NCI-H82 treated with DMSO at 0.1 percent for 48 hours (cell line): ENCODE results near the gene BARX1.

Experiments used
- DNase-seq: peaks from one replicate; lab custom pipeline; 2025; ENCODE audit not compliant: unreplicated experiment; lab: John Stamatoyannopoulos, UW

Gene BARX1

DNA sequence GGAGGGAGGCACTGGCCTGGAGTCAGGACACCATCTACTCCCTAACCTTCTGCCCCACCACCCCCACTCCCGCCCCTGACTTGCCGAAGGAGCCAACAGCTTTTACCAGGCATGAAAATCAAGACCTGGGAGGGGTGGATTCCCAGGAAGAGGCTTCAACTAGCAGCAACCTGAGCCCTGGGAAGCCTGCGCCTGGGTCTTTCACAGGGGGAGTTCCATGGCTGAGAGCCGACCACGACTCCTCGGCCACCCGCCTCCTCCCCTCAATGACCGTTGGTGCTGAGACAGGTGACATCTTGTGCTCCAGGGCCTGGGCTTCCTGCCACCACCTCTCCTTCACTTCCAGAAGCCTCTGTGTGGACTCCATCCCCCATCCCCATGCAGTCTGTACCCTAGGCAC is 37.1 kb downstream of the BARX1 start:
- DNase-seq: no peak

DNA sequence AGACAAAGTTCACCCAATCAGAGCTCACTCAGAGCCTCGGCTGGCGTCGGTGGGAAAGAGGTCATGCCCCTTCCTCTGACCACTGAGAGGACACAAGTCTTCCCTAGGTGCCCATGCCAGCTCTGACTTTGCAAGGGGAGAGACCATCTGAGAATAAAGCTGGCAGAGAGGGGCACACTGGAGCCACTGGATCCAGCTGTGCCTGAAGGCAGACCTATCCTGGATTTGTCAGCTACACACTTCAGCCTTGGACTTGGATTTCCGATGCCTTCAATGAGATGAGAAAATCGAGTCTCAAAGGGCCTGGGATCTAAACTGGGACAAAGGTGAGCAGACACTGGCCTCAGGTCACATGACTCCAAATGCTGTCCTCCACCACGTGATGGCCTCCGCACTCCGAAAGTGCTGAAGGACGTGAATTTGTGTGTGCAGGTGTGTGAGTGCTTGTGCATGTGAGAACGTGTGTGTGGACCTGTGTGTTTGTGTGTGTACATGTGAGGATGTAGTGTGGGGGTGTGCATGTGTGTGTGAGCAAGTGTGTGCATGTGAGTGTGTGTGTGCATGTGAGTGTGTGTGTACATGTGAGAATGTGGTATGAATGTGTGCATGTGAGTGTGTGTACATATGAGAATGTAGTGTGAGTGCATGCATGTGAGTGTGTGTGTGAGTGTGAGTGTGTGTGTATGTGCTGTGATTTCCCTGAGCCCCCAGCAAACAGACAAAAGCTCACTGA is 37.9 kb downstream of the BARX1 start:
- no peak for DNase-seq

DNA sequence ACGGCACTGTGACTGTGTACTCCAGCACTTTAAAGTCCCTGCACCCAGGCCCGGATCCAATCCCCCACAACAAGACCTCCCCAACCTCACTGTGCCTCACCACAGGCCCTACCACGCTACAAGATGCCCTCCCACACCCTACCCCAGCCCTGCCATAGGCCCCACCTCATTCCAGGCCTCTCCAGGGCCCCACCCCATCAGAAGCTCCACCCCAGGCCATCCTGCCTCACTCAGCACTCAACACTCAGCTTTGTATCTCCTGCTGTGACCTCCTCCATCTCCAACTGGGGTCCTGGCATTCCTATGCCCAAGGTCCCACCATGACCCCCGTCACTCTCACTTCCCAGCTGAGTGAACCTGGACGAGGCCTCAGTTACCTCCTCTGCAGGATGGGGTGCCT is 38.8 kb downstream of the BARX1 start:
- DNase-seq: no peak

DNA sequence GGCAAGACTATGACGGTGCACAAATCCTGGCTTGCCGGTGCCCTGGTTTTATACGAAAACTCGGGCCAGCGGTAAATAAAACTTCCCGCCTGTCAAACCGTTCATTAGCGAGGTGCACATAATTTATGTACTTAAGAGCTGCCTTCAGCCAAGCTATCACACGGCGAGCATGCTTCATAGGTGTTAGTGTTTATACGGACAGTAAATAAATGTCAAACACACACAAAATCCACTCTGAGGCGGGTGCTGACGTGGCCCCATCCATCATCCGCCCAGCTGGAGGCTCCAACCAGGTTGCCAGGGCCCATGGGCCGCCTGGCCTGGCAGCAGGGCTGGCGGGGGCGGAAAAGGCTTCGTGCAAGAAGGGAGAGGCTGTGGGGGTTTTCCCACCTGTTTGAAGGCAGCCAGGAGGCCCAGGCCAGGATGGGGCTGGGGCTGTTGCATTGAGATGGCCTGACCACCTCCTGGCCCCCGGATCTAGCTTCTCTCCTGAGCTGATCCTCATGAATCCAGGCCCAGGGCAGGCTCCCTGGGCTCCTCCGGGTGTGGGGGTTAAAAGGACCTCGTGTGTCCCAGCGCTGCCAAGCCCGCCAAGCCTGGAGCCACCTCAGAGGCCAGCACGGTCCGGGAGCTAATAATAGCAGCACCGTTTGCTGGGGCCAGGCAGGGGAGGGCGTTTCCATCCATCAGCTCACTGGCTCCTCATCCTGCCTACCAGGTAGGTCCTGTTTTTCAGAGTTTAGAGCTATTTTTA is 43.2 kb downstream of the BARX1 start:
- DNase-seq: no peak

DNA sequence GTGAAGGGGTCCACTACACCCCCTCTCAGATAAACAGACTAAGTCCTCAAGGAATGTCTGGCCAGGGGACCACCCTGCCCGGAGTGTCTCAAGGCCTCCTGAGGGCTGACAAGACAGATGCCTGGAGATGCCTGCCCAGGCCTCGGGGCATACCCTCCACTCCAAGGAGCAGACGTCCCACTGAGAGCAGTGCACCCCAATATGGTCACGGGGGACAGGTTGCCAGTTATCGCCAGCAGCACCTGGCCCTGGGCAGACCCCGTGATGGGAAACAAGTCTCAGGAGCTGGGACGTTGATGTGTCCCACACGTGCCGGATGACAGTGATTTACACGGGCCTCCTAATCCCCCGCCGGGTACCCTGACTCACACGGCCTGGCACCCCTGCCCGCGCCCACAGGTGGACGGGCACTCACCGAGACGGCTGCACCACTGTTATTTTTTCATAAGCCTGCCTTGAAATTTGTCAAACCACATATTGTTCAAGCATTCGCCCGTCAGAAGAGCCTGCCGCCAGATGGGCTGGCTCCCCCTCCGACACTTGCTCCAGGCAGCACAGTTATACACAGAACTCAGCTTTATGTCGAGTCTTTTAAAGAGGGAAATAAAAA is 43.9 kb downstream of the BARX1 start:
- DNase-seq: no peak

DNA sequence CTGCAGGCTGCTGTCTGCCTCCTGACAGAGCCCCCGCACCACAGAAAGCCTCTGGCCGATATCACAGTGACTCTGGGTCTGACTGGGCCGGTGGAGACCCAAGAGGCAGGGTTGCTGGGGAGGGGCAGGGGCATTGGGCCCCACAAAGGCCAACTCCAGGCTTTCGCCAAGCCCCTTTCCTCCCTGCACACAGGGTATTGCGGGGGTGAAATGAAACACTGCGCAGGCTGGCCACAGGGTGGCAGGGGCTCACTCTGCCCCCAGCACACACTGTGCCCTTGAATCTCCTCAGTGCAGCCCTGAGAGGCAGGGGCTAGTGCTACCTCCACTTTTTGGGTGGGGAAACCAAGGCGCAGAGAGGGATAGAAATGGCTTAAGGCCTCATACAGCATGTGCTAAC is 44.6 kb downstream of the BARX1 start:
- no peak for DNase-seq

DNA sequence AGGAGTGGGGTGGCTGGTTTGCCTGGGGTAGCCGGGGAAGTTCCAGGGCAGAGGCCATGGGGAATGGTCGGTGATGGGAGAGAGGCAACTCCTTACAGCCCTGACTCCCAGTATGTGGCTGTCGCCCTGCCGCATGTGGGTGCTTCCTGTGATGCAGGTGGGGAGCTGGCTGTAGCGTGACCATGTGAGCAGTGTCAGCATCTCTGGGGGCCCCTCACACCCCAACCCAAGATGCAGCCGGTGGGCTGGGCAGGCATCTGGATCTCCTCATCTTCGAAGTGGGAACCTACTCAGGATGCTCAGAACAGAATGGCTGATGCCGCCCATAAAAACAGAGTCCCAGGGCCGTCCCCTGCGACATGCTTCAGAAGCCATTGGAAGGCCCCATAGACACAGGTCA is 45.0 kb downstream of the BARX1 start:
- no peak for DNase-seq

DNA sequence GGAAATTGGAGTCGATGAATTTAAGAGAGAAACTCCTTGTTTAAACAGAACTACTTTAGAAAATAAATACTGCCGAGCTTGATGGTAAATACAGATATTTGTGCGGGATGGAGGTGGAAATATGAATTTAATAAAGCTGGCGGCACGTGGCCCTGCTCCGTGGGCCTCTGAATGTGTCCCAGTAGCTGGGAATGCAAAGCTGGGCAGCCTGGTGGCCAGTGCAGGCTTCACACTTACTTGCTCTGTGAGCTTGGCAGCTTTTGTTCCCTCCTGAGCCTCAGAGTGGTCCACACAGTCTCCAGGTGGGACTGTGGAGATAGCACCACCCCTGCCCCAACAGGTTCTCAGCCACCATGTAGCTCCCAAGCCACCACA is 45.9 kb downstream of the BARX1 start:
- no peak for DNase-seq

DNA sequence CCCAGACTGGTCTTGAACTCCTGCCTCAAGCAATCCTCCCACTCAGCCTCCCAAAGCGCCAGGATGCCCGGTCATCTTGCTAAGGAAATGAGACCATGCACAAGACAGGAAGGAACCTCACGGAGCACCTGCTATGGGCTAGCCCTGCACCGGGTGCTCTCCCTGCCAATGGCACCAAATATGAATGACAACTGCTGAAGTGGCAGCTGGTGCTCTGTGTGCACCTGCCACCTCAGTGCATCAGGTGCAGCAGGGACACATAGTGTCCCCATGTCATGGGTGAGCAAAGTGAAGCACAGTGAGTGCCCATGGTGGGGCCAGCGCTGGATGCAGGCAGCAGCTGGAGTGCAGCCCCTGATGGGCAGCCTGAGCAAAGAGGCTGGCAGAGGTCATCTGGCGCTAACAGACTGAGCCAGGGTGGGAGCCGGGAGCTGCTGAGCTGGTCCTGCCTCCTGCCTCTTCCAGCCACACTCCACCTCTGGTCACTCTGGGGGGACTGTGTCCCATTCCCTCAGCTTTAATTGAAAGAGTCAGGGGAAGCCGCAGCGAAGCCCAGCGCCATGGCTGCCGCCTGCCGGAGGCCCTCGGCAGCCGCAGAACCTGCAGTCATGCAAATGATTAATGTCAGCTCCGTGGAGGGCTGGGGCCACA is 46.4 kb downstream of the BARX1 start:
- no peak for DNase-seq

DNA sequence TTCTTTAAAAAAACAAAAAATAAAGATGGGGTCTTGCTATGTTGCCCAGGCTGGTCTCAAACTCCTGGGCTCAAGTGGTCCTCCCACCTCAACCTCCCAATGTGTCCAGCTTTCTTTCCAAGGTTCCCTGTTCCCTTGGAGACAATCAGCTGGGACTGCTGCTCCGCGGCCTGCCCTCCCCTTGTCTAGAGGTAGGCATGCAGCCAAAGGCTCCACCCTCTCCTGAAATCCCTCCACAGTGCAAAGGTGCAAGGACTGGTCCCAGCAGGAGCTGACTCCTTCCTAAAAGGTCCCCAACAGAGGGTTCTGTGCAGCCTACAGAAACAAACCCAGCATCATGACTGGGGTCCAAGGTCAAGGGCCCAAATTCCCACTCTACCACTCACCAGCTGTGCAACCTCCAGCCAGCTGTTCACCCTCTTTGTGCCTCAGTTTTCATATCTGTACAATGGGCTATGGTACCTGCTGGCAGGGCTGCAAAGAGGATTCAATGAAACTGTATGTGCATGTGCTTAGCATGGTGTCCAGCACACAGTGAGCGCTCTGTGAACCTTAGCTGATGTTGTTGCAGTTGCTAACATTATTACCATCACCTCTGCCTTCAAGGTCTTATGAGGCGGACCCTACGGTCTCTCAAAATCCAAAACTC is 47.5 kb downstream of the BARX1 start:
- no peak for DNase-seq

DNA sequence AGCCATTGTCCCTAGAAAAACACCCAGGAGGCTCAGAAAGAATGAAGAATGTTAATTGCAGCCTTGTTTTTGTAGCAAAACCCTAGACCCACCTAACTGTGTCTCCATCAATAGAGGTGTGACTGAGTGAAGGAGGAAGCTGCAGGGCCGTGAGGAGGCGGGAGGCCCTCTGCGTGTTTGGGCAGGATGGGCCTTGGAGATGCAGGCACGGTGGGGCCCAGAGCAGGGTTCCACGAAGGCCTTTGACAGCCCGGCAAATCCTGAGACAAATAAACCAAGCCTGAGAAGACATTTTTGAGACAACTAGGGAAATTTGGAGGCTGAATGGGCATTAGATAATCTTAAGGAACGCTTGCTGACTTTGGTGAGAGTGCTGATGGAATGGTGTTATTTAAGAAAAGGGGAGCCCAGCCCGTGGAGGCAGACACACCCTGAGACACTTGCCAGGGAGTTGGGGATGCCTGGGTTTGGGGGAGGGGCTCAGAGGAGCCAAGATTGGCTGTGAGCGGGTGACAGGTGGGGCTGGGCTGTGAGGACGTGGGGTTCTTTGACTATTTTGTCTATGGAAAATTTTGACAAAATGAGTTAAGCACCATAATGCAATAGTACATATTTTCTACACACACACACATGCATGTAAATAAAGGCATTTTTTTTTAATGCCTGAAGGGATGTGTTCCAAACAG is 48.8 kb downstream of the BARX1 start:
- DNase-seq: no peak

DNA sequence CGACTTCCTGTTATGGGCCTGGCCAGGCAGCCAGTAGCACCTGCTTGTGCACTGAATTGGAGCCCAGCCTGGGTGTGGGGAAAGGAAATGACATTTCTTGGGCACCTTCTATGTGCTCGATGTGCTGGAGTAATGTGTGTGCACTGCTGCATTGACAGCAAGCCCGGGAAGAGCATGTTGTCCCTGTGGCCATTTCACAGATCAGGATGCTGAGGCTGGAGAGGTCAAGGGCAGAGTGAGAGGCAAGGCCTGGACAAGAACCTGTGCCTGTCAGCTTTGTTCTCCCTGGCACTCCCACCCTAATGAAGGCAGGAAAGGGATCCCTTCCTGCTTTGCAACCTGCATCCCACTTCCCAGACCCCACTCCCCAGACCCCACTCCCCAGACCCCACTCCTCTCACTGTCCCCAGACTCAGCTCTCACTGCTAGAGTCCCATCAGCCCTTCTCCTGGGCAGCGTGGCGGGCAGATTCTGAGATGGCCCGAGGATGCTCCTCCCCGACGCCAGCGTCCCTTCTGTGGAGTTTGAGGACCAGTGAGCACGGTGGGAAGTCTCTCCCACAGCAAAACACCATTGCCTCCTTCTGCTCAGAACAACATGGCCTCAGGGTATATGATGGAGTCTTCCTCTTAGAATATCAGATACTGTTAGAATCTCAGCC is 49.6 kb downstream of the BARX1 start:
- no peak for DNase-seq

DNA sequence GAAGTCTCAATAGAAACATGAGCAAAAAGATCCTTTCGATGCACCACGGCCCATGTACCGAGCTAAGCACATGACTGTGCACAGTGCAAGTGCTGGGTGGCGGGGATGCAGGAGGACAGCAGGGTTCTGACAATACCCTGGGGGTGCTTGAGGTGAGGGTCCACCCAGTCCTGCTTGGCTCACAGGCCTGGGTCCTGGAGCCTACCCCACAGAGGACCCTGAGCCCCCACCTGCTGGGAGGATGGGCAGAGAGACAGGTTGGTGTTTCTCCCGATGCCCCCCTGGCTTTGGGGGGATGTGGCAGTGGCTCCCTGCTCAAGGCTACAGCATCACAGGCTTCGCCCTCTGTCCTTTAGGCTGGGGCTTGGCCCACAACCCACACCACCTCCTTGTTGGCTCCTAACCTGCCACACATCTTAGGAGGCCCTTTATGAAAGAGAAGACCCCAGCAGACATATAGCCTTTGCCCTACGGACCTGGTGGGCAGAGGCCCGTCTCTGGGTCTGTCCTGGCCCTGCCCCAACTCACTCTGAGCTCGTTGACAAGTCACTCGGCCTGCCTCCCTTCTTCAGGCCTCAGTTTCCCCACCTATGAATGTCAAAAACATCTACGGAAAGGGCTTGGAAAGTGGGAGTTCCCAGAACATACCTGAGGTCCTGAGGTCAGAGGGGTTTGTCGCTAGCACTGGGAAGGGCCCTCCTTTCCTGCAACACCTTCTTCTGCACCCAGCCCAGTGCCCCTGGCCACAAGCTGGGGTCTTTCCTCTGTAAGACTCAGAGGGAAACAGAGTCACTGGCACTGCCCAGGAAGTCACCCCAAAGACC is 50.3 kb downstream of the BARX1 start:
- DNase-seq: no peak

DNA sequence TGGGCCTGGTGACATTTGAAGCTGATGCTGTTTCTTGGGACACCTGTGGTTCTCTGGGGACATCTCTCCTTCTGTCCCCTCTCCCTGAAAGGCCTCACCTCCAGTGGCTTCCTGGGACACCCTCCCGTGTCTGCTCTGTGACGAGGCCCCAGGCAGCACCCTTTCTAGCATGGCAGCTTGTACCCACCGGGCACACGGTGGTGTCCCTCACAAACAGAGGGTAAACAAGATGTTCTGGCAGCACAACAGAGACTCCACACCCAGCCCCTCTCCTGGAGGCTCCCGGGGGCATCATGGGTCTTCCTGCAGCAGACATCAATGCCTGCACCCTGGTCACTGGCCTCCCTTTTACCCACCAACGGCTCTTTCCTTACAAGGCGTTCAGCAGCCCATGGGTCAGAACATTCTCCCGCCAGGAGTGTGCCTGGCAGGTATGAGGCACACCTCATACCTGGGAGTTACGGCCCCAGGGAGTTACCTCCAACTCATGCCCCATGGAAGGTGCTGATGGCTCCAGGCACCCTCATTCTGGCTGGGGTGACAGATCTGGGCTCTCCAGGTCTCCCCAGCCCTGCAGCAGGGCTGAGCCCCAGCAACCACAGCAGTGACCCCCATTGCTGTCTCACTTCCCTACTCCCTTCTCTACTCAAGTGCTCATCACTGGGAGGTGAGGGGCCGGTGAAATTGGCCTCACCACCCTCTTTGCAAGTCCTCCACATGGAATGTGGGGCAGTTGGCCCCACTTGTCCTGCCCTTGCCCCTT is 51.1 kb downstream of the BARX1 start:
- DNase-seq: no peak

DNA sequence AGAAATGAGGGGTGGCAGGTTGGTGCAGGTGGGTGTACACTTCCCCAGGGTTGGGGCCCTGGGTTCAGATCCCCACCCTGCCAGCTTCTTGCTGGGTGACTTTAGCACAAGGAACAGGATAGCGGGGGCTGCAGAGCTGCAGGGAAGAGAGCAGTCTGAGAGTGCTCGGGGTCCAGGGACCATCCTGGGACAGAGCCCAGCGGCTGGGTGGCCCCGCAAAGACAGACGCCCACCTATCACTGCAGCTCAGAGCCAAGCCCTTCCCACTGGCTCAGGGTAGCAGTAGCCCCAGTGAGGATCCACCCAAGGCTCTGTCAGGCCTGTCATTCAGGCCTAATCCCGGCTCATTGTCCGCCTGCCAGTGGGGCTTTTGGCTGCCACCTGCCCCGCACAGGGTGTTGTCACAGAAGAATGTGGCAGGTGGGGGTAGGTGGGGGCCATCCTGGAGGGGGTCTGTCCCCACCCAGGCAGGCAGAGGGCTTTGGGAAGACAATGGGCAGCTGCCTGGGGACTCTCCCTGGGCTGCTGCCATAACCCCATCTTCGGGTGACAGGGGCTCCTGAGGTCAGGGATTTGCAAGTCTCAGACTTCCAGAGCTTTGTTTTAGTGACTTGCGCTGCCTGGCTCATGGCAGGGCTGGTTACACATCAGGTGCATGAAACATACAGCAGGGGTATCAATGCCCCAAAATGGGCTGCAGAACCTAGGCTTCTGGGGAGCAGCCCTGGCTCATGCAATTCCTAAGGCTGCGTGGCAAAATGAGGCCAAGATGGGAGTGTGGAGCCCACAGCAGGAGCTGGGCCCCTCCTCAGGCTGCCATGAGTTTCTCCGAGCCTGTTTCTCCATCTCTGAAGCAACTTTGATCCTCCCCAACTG is 52.1 kb downstream of the BARX1 start:
- DNase-seq: peak; percentile 3

DNA sequence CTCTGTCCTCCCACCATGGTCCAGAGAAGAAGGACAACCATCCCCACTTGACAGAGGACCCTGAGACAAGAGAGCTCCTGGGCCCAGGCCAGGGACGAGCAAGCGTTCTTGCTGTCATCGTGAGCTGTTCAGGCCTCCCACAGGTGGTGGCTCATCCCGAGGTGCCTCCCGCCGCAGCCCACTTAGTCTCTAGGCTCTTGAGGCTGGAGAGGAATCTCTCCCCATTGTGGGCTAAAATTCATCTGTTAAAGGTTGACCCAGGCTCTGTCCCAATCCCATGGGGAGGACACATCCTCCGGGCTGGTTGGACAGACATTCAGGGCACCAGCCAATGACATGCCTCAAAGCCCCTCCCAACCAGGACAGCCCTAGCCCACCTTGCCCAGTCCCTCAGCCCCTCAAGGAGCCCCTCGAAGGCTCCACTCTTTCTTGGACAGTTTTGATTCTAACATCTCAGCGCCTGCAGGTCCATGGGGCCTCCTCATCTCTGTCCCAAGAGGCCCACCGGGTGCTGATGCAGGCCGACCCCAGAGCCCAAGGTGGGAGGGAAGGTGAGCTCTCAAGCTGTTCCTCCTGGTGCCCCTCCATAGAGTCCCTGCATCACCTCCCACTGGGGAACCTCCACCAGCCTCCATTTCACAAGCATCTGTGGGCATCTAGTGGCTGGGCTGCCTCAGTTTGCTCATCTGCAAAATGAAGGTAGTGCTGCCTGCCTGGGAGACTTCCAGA is 52.9 kb downstream of the BARX1 start:
- no peak for DNase-seq
